Activated naive CD4-positive, alpha-beta T cell treated with anti-CD3 and anti-CD28 coated beads, Interleukin-2, amount 10 ng/mL, durations not matched to agents 7 days and 5 days (primary cell): ENCODE measurements around the gene APOA1.
A peak's percentile ranks its signal among the peaks of the same experiment; 100 is the strongest.

Experiments
- CTCF ChIA-PET: fragments of 350-600 bp; sonication (Branson Sonifier 250); formaldehyde crosslinking; loops from one replicate; lab custom pipeline; 2021; ENCODE audit warnings: antibody characterized with exemption; lab: Charles Lee
- DNase-seq: peaks from one replicate; pipeline ENCODE4 v3.0.0-alpha.2; 2020
- H3K27ac Mint-ChIP-seq: one replicate; pipeline ENCODE4 v1.8.0; 2021; ENCODE audit warnings: mild to moderate bottlenecking, moderate library complexity, mixed read lengths
- H3K27me3 Mint-ChIP-seq: one replicate; pipeline ENCODE4 v1.8.0; 2021; ENCODE audit warnings: mild to moderate bottlenecking, mixed read lengths
- H3K36me3 Mint-ChIP-seq: one replicate; pipeline ENCODE4 v1.8.0; 2021; ENCODE audit warnings: mixed read lengths
- H3K4me1 Mint-ChIP-seq: one replicate; pipeline ENCODE4 v1.8.0; 2021; ENCODE audit warnings: mixed read lengths
- H3K4me3 Mint-ChIP-seq: one replicate; pipeline ENCODE4 v1.8.0; 2021; ENCODE audit warnings: mild to moderate bottlenecking, moderate library complexity, mixed read lengths
- H3K9me3 Mint-ChIP-seq: one replicate; pipeline ENCODE4 v1.8.0; 2021; ENCODE audit warnings: mixed read lengths

Gene APOA1

GRCh38 chr11:116852261-116853031 lies 15.0 kb upstream of the APOA1 start:
- H3K9me3 Mint-ChIP-seq = no peaks in the 10 kb centered on the region
- H3K4me1 Mint-ChIP-seq = peaks cover 74% of the 10 kb centered on the region
- peaks cover 58% of the 10 kb centered on the region for H3K36me3 Mint-ChIP-seq
- DNase-seq = no peak
- H3K27ac Mint-ChIP-seq = peak overlapping the region; percentile 96
- H3K27me3 Mint-ChIP-seq = no peaks in the 10 kb centered on the region
- CTCF ChIA-PET = interaction anchor here (2.8 to 5.9 kb wide), 4 partner anchors 11 to 254 kb away, joined by 11 to 57 read pairs (median 12); partner anchors contain the start of genes APOA1 and APOA5
- H3K4me3 Mint-ChIP-seq = peak overlapping the region; percentile 63

GRCh38 chr11:116851626-116852025 lies 14.2 kb upstream of the APOA1 start:
- DNase-seq = peak; percentile 73
- Mint-ChIP-seq H3K27ac (peak overlapping the region; percentile 96), H3K4me1 (peaks cover 69% of the 10 kb centered on the region), H3K27me3 (no peaks in the 10 kb centered on the region), H3K4me3 (peak overlapping the region; percentile 63), H3K9me3 (no peaks in the 10 kb centered on the region), H3K36me3 (peaks cover 57% of the 10 kb centered on the region)
- CTCF ChIA-PET = interaction anchor here (0.9 to 5.9 kb wide), 4 partner anchors 12 to 255 kb away, joined by 3 to 57 read pairs (median 10); partner anchors contain the start of genes APOA1 and APOA5

- Mint-ChIP-seq H3K36me3 (peaks cover 58% of the 10 kb centered on the region), H3K4me3 (no peak overlapping the region), H3K27me3 (no peaks in the 10 kb centered on the region), H3K27ac (peak overlapping the region; percentile 20), H3K4me1 (peaks cover 51% of the 10 kb centered on the region), H3K9me3 (no peaks in the 10 kb centered on the region)
- CTCF ChIA-PET = interaction anchor here (1.3 to 5.9 kb wide), 3 partner anchors 13 to 256 kb away, joined by 3 to 57 read pairs (median 4); partner anchors contain the start of gene APOA1
- no peak for DNase-seq
Observed at GRCh38 chr11:116849486-116849885, 12.1 kb upstream of the APOA1 start.

- H3K4me1 Mint-ChIP-seq = peaks cover 46% of the 10 kb centered on the region
- no peaks in the 10 kb centered on the region for H3K9me3 Mint-ChIP-seq
- H3K4me3 Mint-ChIP-seq = no peak overlapping the region
- no peak for DNase-seq
- peaks cover 55% of the 10 kb centered on the region for H3K36me3 Mint-ChIP-seq
- CTCF ChIA-PET = interaction anchor here (1.3 to 1.4 kb wide), 2 partner anchors 13 to 256 kb away, joined by 3 to 4 read pairs; no protein-coding TSS in a partner anchor
- H3K27me3 Mint-ChIP-seq = no peaks in the 10 kb centered on the region
- H3K27ac Mint-ChIP-seq = no peak overlapping the region
Observed at GRCh38 chr11:116849060-116849459, 11.6 kb upstream of the APOA1 start.

GRCh38 chr11:116847612-116848011 lies 10.2 kb upstream of the APOA1 start:
- H3K9me3 Mint-ChIP-seq = no peaks in the 10 kb centered on the region
- peaks cover 60% of the 10 kb centered on the region for H3K36me3 Mint-ChIP-seq
- CTCF ChIA-PET = interaction anchor here (1.0 kb wide), 1 partner anchor 11 kb away, joined by 3 read pairs; no protein-coding TSS in a partner anchor
- no peak overlapping the region for H3K4me3 Mint-ChIP-seq
- peaks cover 32% of the 10 kb centered on the region for H3K4me1 Mint-ChIP-seq
- H3K27me3 Mint-ChIP-seq = no peaks in the 10 kb centered on the region
- DNase-seq = no peak
- no peak overlapping the region for H3K27ac Mint-ChIP-seq

GRCh38 chr11:116844722-116845121 lies 7.3 kb upstream of the APOA1 start:
- no peak for DNase-seq
- no peaks in the 10 kb centered on the region for H3K27me3 Mint-ChIP-seq
- peaks cover 8% of the 10 kb centered on the region for H3K4me1 Mint-ChIP-seq
- no peak overlapping the region for H3K27ac Mint-ChIP-seq
- no peak overlapping the region for H3K4me3 Mint-ChIP-seq
- H3K9me3 Mint-ChIP-seq = no peaks in the 10 kb centered on the region
- H3K36me3 Mint-ChIP-seq = peaks cover 48% of the 10 kb centered on the region
- CTCF ChIA-PET = no interaction called here

GRCh38 chr11:116843661-116844060 lies 6.2 kb upstream of the APOA1 start:
- Mint-ChIP-seq H3K9me3 (no peaks in the 10 kb centered on the region), H3K36me3 (peaks cover 39% of the 10 kb centered on the region), H3K27me3 (no peaks in the 10 kb centered on the region), H3K27ac (no peak overlapping the region), H3K4me3 (no peak overlapping the region), H3K4me1 (peaks cover 5% of the 10 kb centered on the region)
- DNase-seq = no peak
- CTCF ChIA-PET = interaction anchor here (0.9 kb wide), 1 partner anchor 52 kb away, joined by 3 read pairs; the partner anchor contains the start of gene APOA5

GRCh38 chr11:116842909-116843308 lies 5.5 kb upstream of the APOA1 start:
- peaks cover 5% of the 10 kb centered on the region for H3K4me1 Mint-ChIP-seq
- H3K27ac Mint-ChIP-seq = no peak overlapping the region
- no peaks in the 10 kb centered on the region for H3K9me3 Mint-ChIP-seq
- CTCF ChIA-PET = interaction anchor here (0.9 kb wide), 1 partner anchor 52 kb away, joined by 3 read pairs; the partner anchor contains the start of gene APOA5
- no peak overlapping the region for H3K4me3 Mint-ChIP-seq
- no peak for DNase-seq
- H3K36me3 Mint-ChIP-seq = peaks cover 36% of the 10 kb centered on the region
- H3K27me3 Mint-ChIP-seq = no peaks in the 10 kb centered on the region

- Mint-ChIP-seq H3K27ac (no peak overlapping the region), H3K4me1 (peaks cover 5% of the 10 kb centered on the region), H3K4me3 (no peak overlapping the region), H3K36me3 (peaks cover 31% of the 10 kb centered on the region), H3K27me3 (no peaks in the 10 kb centered on the region), H3K9me3 (no peaks in the 10 kb centered on the region)
- DNase-seq = no peak
- CTCF ChIA-PET = interaction anchor here (0.8 to 3.1 kb wide), 2 partner anchors 12 to 224 kb away, joined by 3 to 11 read pairs; no protein-coding TSS in a partner anchor
Observed at GRCh38 chr11:116842117-116842516, 4.7 kb upstream of the APOA1 start.

- CTCF ChIA-PET = interaction anchor here (1.5 to 8.5 kb wide), 3 partner anchors 13 to 52 kb away, joined by 6 to 139 read pairs (median 11); partner anchors contain the start of genes APOA5 and ZPR1
- no peak overlapping the region for H3K27ac Mint-ChIP-seq
Observed at GRCh38 chr11:116840746-116841296, 3.4 kb upstream of the APOA1 start.

GRCh38 chr11:116840224-116840745 lies 2.9 kb upstream of the APOA1 start:
- Mint-ChIP-seq H3K4me1 (peaks cover 14% of the 10 kb centered on the region), H3K9me3 (no peaks in the 10 kb centered on the region), H3K4me3 (no peak overlapping the region), H3K27ac (no peak overlapping the region), H3K27me3 (peaks cover 9% of the 10 kb centered on the region), H3K36me3 (peaks cover 17% of the 10 kb centered on the region)
- CTCF ChIA-PET = interaction anchor here (1.0 to 8.5 kb wide), 6 partner anchors 11 to 266 kb away, joined by 3 to 139 read pairs (median 6); partner anchors contain the start of genes APOA5 and ZPR1
- peak; percentile 40 for DNase-seq

More at GRCh38 chr11:116840746-116841296, 3.4 kb upstream of the APOA1 start:
- no peaks in the 10 kb centered on the region for H3K9me3 Mint-ChIP-seq
- H3K4me1 Mint-ChIP-seq = peaks cover 9% of the 10 kb centered on the region
- H3K27me3 Mint-ChIP-seq = peaks cover 4% of the 10 kb centered on the region
- no peak overlapping the region for H3K4me3 Mint-ChIP-seq
- no peak for DNase-seq
- peaks cover 21% of the 10 kb centered on the region for H3K36me3 Mint-ChIP-seq

GRCh38 chr11:116838321-116839084 lies 1.1 kb upstream of the APOA1 start:
- peaks cover 22% of the 10 kb centered on the region for H3K27me3 Mint-ChIP-seq
- peaks cover 5% of the 10 kb centered on the region for H3K36me3 Mint-ChIP-seq
- H3K9me3 Mint-ChIP-seq = no peaks in the 10 kb centered on the region
- DNase-seq = no peak
- no peak overlapping the region for H3K4me3 Mint-ChIP-seq
- H3K4me1 Mint-ChIP-seq = peaks cover 21% of the 10 kb centered on the region
- CTCF ChIA-PET = interaction anchor here (1.7 to 8.5 kb wide), 4 partner anchors 14 to 268 kb away, joined by 5 to 139 read pairs (median 39); partner anchors contain the start of genes APOA5 and ZPR1
- H3K27ac Mint-ChIP-seq = no peak overlapping the region

GRCh38 chr11:116836632-116836991 lies 810 bp downstream of the APOA1 start:
- DNase-seq = no peak
- CTCF ChIA-PET = interaction anchor here (0.7 to 8.5 kb wide), 35 partner anchors 10 to 390 kb away, joined by 3 to 139 read pairs (median 5); partner anchors contain the start of genes APOA4, APOA5, BUD13 and PAFAH1B2
- Mint-ChIP-seq H3K4me3 (no peak overlapping the region), H3K9me3 (no peaks in the 10 kb centered on the region), H3K4me1 (peaks cover 20% of the 10 kb centered on the region), H3K27me3 (peaks cover 30% of the 10 kb centered on the region), H3K36me3 (no peaks in the 10 kb centered on the region), H3K27ac (no peak overlapping the region)
